DMS114 treated with DMSO at 0.1 percent for 48 hours (cell line): ENCODE measurements around the gene EAF2.

Source experiments
- DNase-seq: peaks from one replicate; lab custom pipeline; 2025; ENCODE audit not compliant: unreplicated experiment; lab: John Stamatoyannopoulos, UW

Gene EAF2

GRCh38 chr3:121834671-121835464 lies at the start of gene EAF2, which contains the start of gene IQCB1:
Gene EAF2, plus strand, starts transcription at chr3:121835209. Its CDS starts 77 bp downstream, at chr3:121835286.
Gene IQCB1, minus strand, starts transcription at chr3:121835060. Its CDS starts 6,100 bp downstream, at chr3:121828960.
- peak; percentile 85 for DNase-seq

GRCh38 chr3:121786485-121786884 lies 48.5 kb upstream of the EAF2 start:
- no peak for DNase-seq

GRCh38 chr3:121793078-121793477 lies 41.9 kb upstream of the EAF2 start:
- DNase-seq, result no peak

GRCh38 chr3:121794264-121794983 lies 40.6 kb upstream of the EAF2 start:
- no peak for DNase-seq

- no peak for DNase-seq
Measured at GRCh38 chr3:121796970-121797369, 38.0 kb upstream of the EAF2 start.

GRCh38 chr3:121800906-121801305 lies 34.1 kb upstream of the EAF2 start:
- no peak for DNase-seq

- no peak for DNase-seq
Measured at GRCh38 chr3:121803771-121804320, 31.2 kb upstream of the EAF2 start.

GRCh38 chr3:121809249-121809648 lies 25.8 kb upstream of the EAF2 start:
- no peak for DNase-seq

GRCh38 chr3:121817753-121818152 lies 17.3 kb upstream of the EAF2 start:
- DNase-seq, result no peak

GRCh38 chr3:121818578-121818977 lies 16.4 kb upstream of the EAF2 start:
- DNase-seq, result no peak

GRCh38 chr3:121819236-121819635 lies 15.8 kb upstream of the EAF2 start:
- DNase-seq, result no peak

- no peak for DNase-seq
Measured at GRCh38 chr3:121821421-121822199, 13.4 kb upstream of the EAF2 start.

GRCh38 chr3:121822973-121823372 lies 12.0 kb upstream of the EAF2 start:
- no peak for DNase-seq

GRCh38 chr3:121834157-121834670 lies 795 bp upstream of the EAF2 start:
- DNase-seq, result no peak

- no peak for DNase-seq
Measured at GRCh38 chr3:121835465-121835801, 424 bp downstream of the EAF2 start.

- no peak for DNase-seq
Measured at GRCh38 chr3:121836064-121836463, 1.1 kb downstream of the EAF2 start.

- DNase-seq, result no peak
Measured at GRCh38 chr3:121836481-121836880, 1.5 kb downstream of the EAF2 start.

- DNase-seq, result no peak
Measured at GRCh38 chr3:121839962-121840361, 5.0 kb downstream of the EAF2 start.

GRCh38 chr3:121844892-121845291 lies 9.9 kb downstream of the EAF2 start:
- no peak for DNase-seq

GRCh38 chr3:121852256-121852655 lies 17.2 kb downstream of the EAF2 start:
- DNase-seq, result no peak

GRCh38 chr3:121855555-121855954 lies 20.5 kb downstream of the EAF2 start:
- DNase-seq, result no peak
